Stimulated activated CD4-positive, alpha-beta T cell treated with anti-CD3 and anti-CD28 coated beads, Interleukin-4, amount 100 ng/mL, for 48 hours (primary cell): ENCODE measurements around the gene TOM1L2.

Experiments used
- DNase-seq, 2 donors: peaks; one replicate each; pipeline ENCODE4 v3.0.0-alpha.2; 2020; ENCODE audit warnings: low read depth in 2 of 2

TOM1L2 gene

GRCh38 chr17:17807440-17807839 lies 164.8 kb downstream of the TOM1L2 start:
- DNase-seq, result no peak

- no peak for DNase-seq
Observed at GRCh38 chr17:17806611-17807274, 165.5 kb downstream of the TOM1L2 start.

GRCh38 chr17:17806035-17806434 lies 166.2 kb downstream of the TOM1L2 start:
- DNase-seq, result no peak

GRCh38 chr17:17805575-17805974 lies 166.6 kb downstream of the TOM1L2 start:
- DNase-seq, result no peak

- DNase-seq, result no peak
Observed at GRCh38 chr17:17804007-17804406, 168.2 kb downstream of the TOM1L2 start.

- no peak for DNase-seq
Observed at GRCh38 chr17:17801800-17802481, 170.3 kb downstream of the TOM1L2 start.

- no peak for DNase-seq
Observed at GRCh38 chr17:17800504-17801021, 171.6 kb downstream of the TOM1L2 start.

GRCh38 chr17:17798573-17799255 lies 173.5 kb downstream of the TOM1L2 start:
- no peak for DNase-seq

- DNase-seq, result no peak
Observed at GRCh38 chr17:17798010-17798556, 174.1 kb downstream of the TOM1L2 start.

- DNase-seq, result no peak
Observed at GRCh38 chr17:17797119-17797809, 174.9 kb downstream of the TOM1L2 start.

- DNase-seq, result no peak
Observed at GRCh38 chr17:17796787-17797061, 175.5 kb downstream of the TOM1L2 start.

- no peak for DNase-seq
Observed at GRCh38 chr17:17795946-17796786, 176.0 kb downstream of the TOM1L2 start.

GRCh38 chr17:17795296-17795695 lies 176.9 kb downstream of the TOM1L2 start:
- no peak for DNase-seq

GRCh38 chr17:17794382-17794781 lies 177.8 kb downstream of the TOM1L2 start:
- no peak for DNase-seq
